Small intestine (tissue), 7 donors: ENCODE measurements around the gene CCDC6. TPM values are rescaled to one million over a fixed set of nuclear protein-coding genes. Genes with fewer than 3 reads are reported as not detected.

Source experiments
- DNase-seq, 2 donors: peaks; one replicate each; pipeline versions ENCODE4 v3.0.0 to v3.0.0-alpha.2; 2013
- FAIRE-seq: peaks from 2 replicates; lab custom pipeline; 2012; peaks lifted over from hg19 to GRCh38; lab: Jason Lieb, UNC
- H3K27ac ChIP-seq, 3 donors: one replicate each; pipeline ENCODE4 v1.5.1; 2013; ENCODE audit warnings: low read length in 2 of 3, mild to moderate bottlenecking in 2 of 3, control low read depth in 1 of 3, inconsistent platforms in 1 of 3, low read depth in 1 of 3, moderate library complexity in 1 of 3
- H3K27me3 ChIP-seq, 3 donors: one replicate each; pipeline ENCODE4 v1.6.1; 2013; ENCODE audit warnings: low read length in 3 of 3, inconsistent platforms in 1 of 3; ENCODE audit not compliant: control insufficient read depth in 3 of 3, insufficient read depth in 3 of 3
- H3K36me3 ChIP-seq, 3 donors: one replicate each; pipeline ENCODE4 v1.6.1; 2013; ENCODE audit warnings: low read length in 3 of 3, inconsistent platforms in 1 of 3, low read depth in 1 of 3, mild to moderate bottlenecking in 1 of 3, moderate library complexity in 1 of 3; ENCODE audit not compliant: control insufficient read depth in 3 of 3, insufficient read depth in 2 of 3
- H3K4me1 ChIP-seq, 3 donors: one replicate each; pipeline ENCODE4 v1.6.1; 2013; ENCODE audit warnings: low read length in 2 of 3, inconsistent platforms in 1 of 3, low read depth in 1 of 3, mild to moderate bottlenecking in 1 of 3, moderate library complexity in 1 of 3; ENCODE audit not compliant: control insufficient read depth in 3 of 3, insufficient read depth in 2 of 3
- H3K4me3 ChIP-seq, 3 donors: one replicate each; pipeline ENCODE4 v1.5.1; 2013; ENCODE audit warnings: low read length in 3 of 3, control low read depth in 1 of 3, inconsistent platforms in 1 of 3, low read depth in 1 of 3, mild to moderate bottlenecking in 1 of 3, moderate library complexity in 1 of 3
- H3K9me3 ChIP-seq, 2 donors: one replicate each; pipeline ENCODE4 v1.6.1; 2013; ENCODE audit warnings: low read depth in 1 of 2, low read length in 1 of 2; ENCODE audit not compliant: control insufficient read depth in 2 of 2, insufficient read depth in 1 of 2
- WGBS, 3 donors: extraction: QIAGEN DNeasy Blood & Tissue Kit; methylation state at CpG; one replicate each; pipeline ENCODE4 v1.1.7; 2013; 5-methylcytosine and 5-hydroxymethylcytosine counted together
- polyA plus RNA-seq, 4 donors: library from polyadenylated mRNA; stranded (reverse) in 3 of 4; unstranded in 1 of 4; fragments of 200-250 nt in 3 of 4; fragments of 120-200 nt in 1 of 4; gene quantifications; one replicate each; pipeline versions ENCODE4 v1.2.1 to v1.2.3, GENCODE V29; 2013
- donor health status: healthy with polysubstance abuse.
- donor health status: control.
- donor health status: control.
- donor health status: Bipolar disorder and iron deficiency.
- donor health status: healthy.

The CCDC6 gene
- polyA plus RNA-seq, 4 donors = 16.5 to 44.4 (median 24.7) TPM

- H3K27me3 ChIP-seq = no peaks in the 10 kb centered on the region
- H3K9me3 ChIP-seq = peaks cover 0 to 27% of the 10 kb centered on the region in 2 donors
- FAIRE-seq (no peak), DNase-seq (no peak)
- H3K4me3 ChIP-seq = no peak overlapping the region
- no peak overlapping the region for H3K27ac ChIP-seq
- no peaks in the 10 kb centered on the region for H3K4me1 ChIP-seq
- WGBS, 3 donors = 90 to 93% (median 93%) methylated on average over 6 of the region's 6 CpGs
- H3K36me3 ChIP-seq = no peaks in the 10 kb centered on the region
Measured at GRCh38 chr10:59774451-59774850, 131.9 kb downstream of the CCDC6 start.

GRCh38 chr10:59773088-59773487 lies 133.3 kb downstream of the CCDC6 start:
- H3K27ac ChIP-seq = no peak overlapping the region
- no peak overlapping the region for H3K4me3 ChIP-seq
- H3K27me3 ChIP-seq = no peaks in the 10 kb centered on the region
- FAIRE-seq (no peak), DNase-seq (peak in 1 of 2 donors; percentile 18)
- peaks cover 0 to 27% of the 10 kb centered on the region in 2 donors for H3K9me3 ChIP-seq
- no peaks in the 10 kb centered on the region for H3K36me3 ChIP-seq
- H3K4me1 ChIP-seq = no peaks in the 10 kb centered on the region
- WGBS, 3 donors = 49 to 77% (median 62%) methylated on average over 2 of the region's 2 CpGs

GRCh38 chr10:59771162-59771807 lies 135.1 kb downstream of the CCDC6 start:
- Histone ChIP-seq H3K4me1 (no peaks in the 10 kb centered on the region), H3K36me3 (no peaks in the 10 kb centered on the region), H3K27ac (no peak overlapping the region), H3K27me3 (no peaks in the 10 kb centered on the region), H3K9me3 (peaks cover 0 to 20% of the 10 kb centered on the region in 2 donors), H3K4me3 (no peak overlapping the region)
- DNase-seq = peak in 1 of 2 donors; percentile 34
- 44 to 76% (median 48%) methylated on average over 7 of the region's 7 CpGs for WGBS, 3 donors
- FAIRE-seq = no peak

GRCh38 chr10:59770689-59771088 lies 135.7 kb downstream of the CCDC6 start:
- 92 to 98% (median 95%) methylated on average over 11 of the region's 11 CpGs for WGBS, 3 donors
- H3K27me3 ChIP-seq = no peaks in the 10 kb centered on the region
- no peaks in the 10 kb centered on the region for H3K36me3 ChIP-seq
- no peaks in the 10 kb centered on the region for H3K4me1 ChIP-seq
- H3K9me3 ChIP-seq = peaks cover 0 to 18% of the 10 kb centered on the region in 2 donors
- FAIRE-seq = no peak
- H3K27ac ChIP-seq = no peak overlapping the region
- DNase-seq = no peak
- no peak overlapping the region for H3K4me3 ChIP-seq

GRCh38 chr10:59762505-59762904 lies 143.9 kb downstream of the CCDC6 start:
- H3K27ac ChIP-seq = no peak overlapping the region
- no peaks in the 10 kb centered on the region for H3K36me3 ChIP-seq
- DNase-seq (no peak), FAIRE-seq (no peak)
- H3K27me3 ChIP-seq = peaks cover 0 to 3% (median 0%) of the 10 kb centered on the region in 3 donors
- WGBS, 3 donors = 42 to 47% (median 45%) methylated on average over 2 of the region's 2 CpGs
- peaks cover 0 to 3% of the 10 kb centered on the region in 2 donors for H3K9me3 ChIP-seq
- no peaks in the 10 kb centered on the region for H3K4me1 ChIP-seq
- no peak overlapping the region for H3K4me3 ChIP-seq

- no peak overlapping the region for H3K4me3 ChIP-seq
- H3K36me3 ChIP-seq = no peaks in the 10 kb centered on the region
- no peaks in the 10 kb centered on the region for H3K27me3 ChIP-seq
- 47 to 87% (median 84%) methylated on average over 3 of the region's 3 CpGs for whole genome bisulfite sequencing, 3 donors
- no peak for FAIRE-seq
- H3K9me3 ChIP-seq = peaks cover 0 to 3% of the 10 kb centered on the region in 2 donors
- H3K4me1 ChIP-seq = no peaks in the 10 kb centered on the region
- no peak for DNase-seq
- no peak overlapping the region for H3K27ac ChIP-seq
Measured at GRCh38 chr10:59757966-59758365, 148.4 kb downstream of the CCDC6 start.

- H3K9me3 ChIP-seq = no peaks in the 10 kb centered on the region
- H3K4me1 ChIP-seq = no peaks in the 10 kb centered on the region
- WGBS, 3 donors = 93 to 95% (median 95%) methylated on average over 4 of the region's 4 CpGs
- H3K36me3 ChIP-seq = no peaks in the 10 kb centered on the region
- DNase-seq = no peak
- H3K27me3 ChIP-seq = no peaks in the 10 kb centered on the region
- H3K27ac ChIP-seq = no peak overlapping the region
- FAIRE-seq = no peak
- no peak overlapping the region for H3K4me3 ChIP-seq
Measured at GRCh38 chr10:59754951-59755350, 151.4 kb downstream of the CCDC6 start.

- DNase-seq = no peak
- FAIRE-seq = no peak
- Histone ChIP-seq H3K36me3 (no peaks in the 10 kb centered on the region), H3K9me3 (no peaks in the 10 kb centered on the region), H3K27ac (no peak within 1 kb of the TSS), H3K27me3 (no peaks in the 10 kb centered on the region), H3K4me3 (no peak within 1 kb of the TSS), H3K4me1 (no peaks in the 10 kb centered on the region)
- WGBS, 3 donors = 39 to 55% (median 40%) methylated on average over 3 of the region's 3 CpGs
Measured at GRCh38 chr10:59753267-59753666, 153.1 kb downstream of the CCDC6 start, which contains the start of gene MRLN. Gene MRLN, minus strand, starts transcription at chr10:59753455.
